Smooth muscle cell (in vitro differentiated cells): Measurements from ENCODE around the gene BMPER. TPM values are rescaled to one million over a fixed set of nuclear protein-coding genes. Genes with fewer than 3 reads are reported as not detected.

Source experiments
- DNase-seq: peaks from one replicate; lab custom pipeline; 2025; ENCODE audit not compliant: unreplicated experiment; lab: John Stamatoyannopoulos, UW
- H2AFZ ChIP-seq: fragments of 200-600 bp; sonication (generic); 2 replicates; pipeline ENCODE4 v1.6.0; 2016; ENCODE audit warnings: antibody characterized with exemption, low read depth, mild to moderate bottlenecking
- H3F3A ChIP-seq: fragments of 200-600 bp; sonication (generic); 2 replicates; pipeline ENCODE4 v1.6.0; 2017; ENCODE audit warnings: antibody characterized with exemption, low read depth
- H3K27ac ChIP-seq: fragments of 200-600 bp; sonication (generic); 2 replicates; pipeline ENCODE4 v1.5.1; 2016; ENCODE audit warnings: low read depth, mild to moderate bottlenecking
- H3K27me3 ChIP-seq: fragments of 200-600 bp; sonication (generic); 2 replicates; pipeline ENCODE4 v1.6.1; 2016; ENCODE audit warnings: low read depth, mild to moderate bottlenecking
- H3K36me3 ChIP-seq: fragments of 200-600 bp; sonication (generic); 2 replicates; pipeline ENCODE4 v1.5.1; 2016; ENCODE audit warnings: low read depth
- H3K4me1 ChIP-seq: fragments of 200-600 bp; sonication (generic); 2 replicates; pipeline ENCODE4 v1.5.1; 2016; ENCODE audit warnings: low read depth
- H3K4me2 ChIP-seq: fragments of 200-600 bp; sonication (generic); 2 replicates; pipeline ENCODE4 v1.6.0; 2016; ENCODE audit warnings: mild to moderate bottlenecking
- H3K4me3 ChIP-seq: fragments of 200-600 bp; sonication (generic); 2 replicates; pipeline ENCODE4 v1.5.1; 2016; ENCODE audit warnings: mild to moderate bottlenecking
- H3K79me2 ChIP-seq: fragments of 200-600 bp; sonication (generic); 2 replicates; pipeline ENCODE4 v1.6.0; 2016; ENCODE audit warnings: low read depth, mild to moderate bottlenecking
- H3K9ac ChIP-seq: fragments of 200-600 bp; sonication (generic); 2 replicates; pipeline ENCODE4 v1.6.0; 2016; ENCODE audit warnings: low read depth
- H3K9me3 ChIP-seq: fragments of 200-600 bp; sonication (generic); replicated peaks from 2 replicates; pipeline ENCODE4 v1.5.1; 2016; ENCODE audit warnings: low read depth
- H4K20me1 ChIP-seq: fragments of 200-600 bp; sonication (generic); 2 replicates; pipeline ENCODE4 v1.6.0; 2016; ENCODE audit warnings: low read depth
- CTCF ChIP-seq: fragments of 200-600 bp; sonication (generic); IDR thresholded peaks from 2 replicates; pipeline ENCODE4 v1.5.1; 2017; ENCODE audit warnings: borderline replicate concordance, mild to moderate bottlenecking, antibody characterized with exemption; ENCODE audit not compliant: insufficient read depth, poor library complexity, severe bottlenecking
- WGBS: methylation state at CpG from one replicate; pipeline ENCODE4 v1.1.7; 2016; ENCODE audit warnings: low lambda C conversion rate; 5-methylcytosine and 5-hydroxymethylcytosine counted together
- polyA plus RNA-seq: library from polyadenylated mRNA; unstranded; fragments of >200 nt; fragmentation: Nextera tagmentation; extraction: Ambion mirVana; gene quantifications from 2 replicates; pipeline ENCODE4 v1.2.1, GENCODE V29; 2016
- total RNA-seq: library from RNA; depleted of rRNA; stranded (reverse); fragments of >200 nt; gene quantifications from 2 replicates; pipeline ENCODE4 v1.2.3, GENCODE V29; 2014

Gene BMPER
- total and polyA plus RNA-seq, 2 experiments from 2014 or later, result 3.0 to 21.9 TPM

DNA sequence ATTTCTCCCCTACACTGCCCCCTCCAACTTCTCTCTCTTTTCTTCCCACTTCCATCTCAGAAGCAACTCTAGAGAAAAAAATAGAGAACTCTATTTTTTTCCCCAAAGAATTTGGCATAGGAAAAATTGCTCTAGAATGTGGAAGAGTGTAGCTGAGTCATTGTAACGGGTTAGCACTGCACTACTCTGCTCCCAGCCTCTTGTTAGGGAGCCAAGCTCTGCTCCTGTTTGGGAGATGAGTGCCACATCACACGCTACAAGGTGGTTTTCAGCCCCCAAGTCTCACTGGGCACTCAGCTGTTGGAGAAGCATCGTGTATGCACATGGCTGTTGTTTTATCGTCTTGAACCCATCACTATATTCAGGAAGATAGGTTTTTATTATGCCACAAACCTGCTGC is 136.4 kb downstream of the BMPER start:
- Histone ChIP-seq H3K9me3 (no peaks in the 10 kb centered on the region), H3K4me3 (no peak overlapping the region), H3F3A (no peaks in the 10 kb centered on the region), H3K4me2 (no peak overlapping the region), H3K9ac (no peak overlapping the region), H3K27me3 (no peaks in the 10 kb centered on the region), H3K27ac (no peak overlapping the region), H3K36me3 (no peaks in the 10 kb centered on the region), H2AFZ (no peak overlapping the region), H3K4me1 (no peaks in the 10 kb centered on the region), H4K20me1 (no peaks in the 10 kb centered on the region), H3K79me2 (no peaks in the 10 kb centered on the region)
- 82% methylated on average over 4 of the region's 4 CpGs for WGBS
- DNase-seq, result no peak
- TF ChIP-seq CTCF, result no peak

DNA sequence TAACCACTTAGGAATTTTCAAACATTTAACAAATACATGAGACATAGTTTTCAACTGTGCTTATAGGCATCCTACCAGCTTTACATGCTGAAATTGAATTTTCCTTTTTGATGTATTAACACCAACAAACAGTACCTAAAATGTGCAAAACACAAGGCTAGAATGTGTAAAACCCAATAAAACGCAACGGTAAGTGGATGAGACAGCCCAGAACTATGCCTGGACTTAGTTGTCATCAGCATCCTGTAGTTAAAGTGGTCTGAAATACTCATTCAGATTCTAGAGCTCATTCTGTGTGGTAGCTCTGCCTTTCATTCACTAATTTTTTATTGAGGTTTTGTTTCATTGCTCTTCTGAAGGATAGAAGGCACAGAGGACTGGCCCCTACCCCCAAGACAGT is 137.1 kb downstream of the BMPER start:
- no peaks in the 10 kb centered on the region for H3K27me3 ChIP-seq
- no peaks in the 10 kb centered on the region for H3K9me3 ChIP-seq
- no peaks in the 10 kb centered on the region for H3K4me1 ChIP-seq
- no peak overlapping the region for H3K4me2 ChIP-seq
- H3K79me2 ChIP-seq, result no peaks in the 10 kb centered on the region
- no peak overlapping the region for H3K9ac ChIP-seq
- no peaks in the 10 kb centered on the region for H3F3A ChIP-seq
- TF ChIP-seq CTCF, result no peak
- H3K36me3 ChIP-seq, result no peaks in the 10 kb centered on the region
- H2AFZ ChIP-seq, result no peak overlapping the region
- DNase-seq, result no peak
- no peak overlapping the region for H3K4me3 ChIP-seq
- H4K20me1 ChIP-seq, result no peaks in the 10 kb centered on the region
- WGBS, result 4% methylated on average over 2 of the region's 2 CpGs
- no peak overlapping the region for H3K27ac ChIP-seq

DNA sequence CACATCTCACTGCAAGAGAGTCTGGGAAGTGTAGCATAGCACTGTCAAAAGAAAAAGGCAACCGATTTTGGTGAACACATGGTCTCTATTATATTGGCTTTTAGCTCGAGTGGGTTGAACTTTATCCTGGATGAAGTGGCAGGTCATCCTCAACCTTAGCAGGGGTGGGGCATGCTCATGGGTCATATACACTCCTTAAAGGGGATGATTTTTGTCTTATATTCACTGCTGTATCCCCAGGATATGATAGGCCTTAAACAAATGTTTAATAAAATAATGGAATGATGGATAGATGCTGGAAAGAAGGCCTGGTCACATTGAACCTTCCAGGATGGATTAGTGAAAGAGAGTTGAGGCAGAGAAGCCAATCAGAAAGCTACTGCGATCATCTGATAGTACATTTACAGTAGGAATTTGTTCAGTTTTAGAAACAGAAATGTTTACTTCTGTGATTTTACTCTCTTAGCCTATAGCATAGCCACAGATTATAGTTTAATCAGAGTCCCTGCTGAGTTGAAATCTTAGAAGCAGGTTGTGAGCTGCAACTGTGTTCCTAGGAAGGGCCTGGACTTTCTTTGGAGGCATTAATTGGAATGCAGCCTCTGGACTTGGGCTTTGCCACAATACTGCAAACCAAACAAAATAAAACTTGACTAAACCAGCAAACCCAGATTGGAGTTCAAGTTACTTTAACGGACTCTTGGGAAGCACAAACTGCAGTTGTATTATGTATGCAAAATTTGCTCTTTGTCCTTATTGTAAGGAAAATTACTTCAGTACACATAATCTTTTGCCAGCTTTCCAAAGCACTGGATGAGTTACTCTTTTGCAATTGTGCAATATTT is 138.3 kb downstream of the BMPER start:
- TF ChIP-seq CTCF, result no peak
- no peak overlapping the region for H3K9ac ChIP-seq
- H3K27ac ChIP-seq, result no peak overlapping the region
- H3K79me2 ChIP-seq, result no peaks in the 10 kb centered on the region
- no peaks in the 10 kb centered on the region for H3K9me3 ChIP-seq
- no peaks in the 10 kb centered on the region for H4K20me1 ChIP-seq
- H3F3A ChIP-seq, result no peaks in the 10 kb centered on the region
- no peak overlapping the region for H2AFZ ChIP-seq
- DNase-seq, result no peak
- no peaks in the 10 kb centered on the region for H3K27me3 ChIP-seq
- H3K36me3 ChIP-seq, result no peaks in the 10 kb centered on the region
- H3K4me3 ChIP-seq, result no peak overlapping the region
- 87% methylated on average over 4 of the region's 4 CpGs for WGBS
- no peaks in the 10 kb centered on the region for H3K4me1 ChIP-seq
- no peak overlapping the region for H3K4me2 ChIP-seq

GRCh38 chr7:34044306-34044643 is 138.9 kb downstream of the BMPER start:
- TF ChIP-seq CTCF, result no peak
- Histone ChIP-seq H3K79me2 (no peaks in the 10 kb centered on the region), H2AFZ (no peak overlapping the region), H3K9ac (no peak overlapping the region), H3F3A (no peaks in the 10 kb centered on the region), H3K36me3 (no peaks in the 10 kb centered on the region), H4K20me1 (no peaks in the 10 kb centered on the region), H3K27me3 (no peaks in the 10 kb centered on the region), H3K4me3 (no peak overlapping the region), H3K27ac (no peak overlapping the region), H3K4me1 (no peaks in the 10 kb centered on the region), H3K9me3 (no peaks in the 10 kb centered on the region), H3K4me2 (no peak overlapping the region)
- no peak for DNase-seq
- WGBS, result 92% methylated on average over 2 of the region's 2 CpGs
